ENCODE results near the gene KLHL42. TPM values are rescaled to one million over a fixed set of nuclear protein-coding genes. Genes with fewer than 3 reads are reported as not detected.

Gene KLHL42
- total RNA-seq, 1 experiment from 2014 or later, result 74.2 TPM

- Histone ChIP-seq H3K9me2 (replicated peaks; ENCODE audit: low read length) (no peaks in the 10 kb centered on the region), H2AFZ (ENCODE audit: low read length) (no peak overlapping the region)
- no peak for ATAC-seq
Observed at GRCh38 chr12:27824126-27824842, 44.3 kb downstream of the KLHL42 start.

GRCh38 chr12:27826076-27826475, 46.0 kb downstream of the KLHL42 start:
- no peak overlapping the region for H2AFZ ChIP-seq (ENCODE audit: low read length)
- intact Hi-C loops (cut with micrococcal nuclease), result no loop called here
- no peak overlapping the region for H3K27ac ChIP-seq (ENCODE audit: low read length)
- no peaks in the 10 kb centered on the region for H3K79me2 ChIP-seq (ENCODE audit: low read length)
- BruUV-seq (replicated peaks), result no TSS peak
- H3K9me2 ChIP-seq (replicated peaks; ENCODE audit: low read length), result no peaks in the 10 kb centered on the region
- no peaks in the 10 kb centered on the region for H3K9me3 ChIP-seq (ENCODE audit: low read length)
- ChIA-PET CTCF (interaction anchor here (0.6 kb wide), 1 partner anchor 14 kb away, joined by 3 read pairs; no protein-coding TSS in a partner anchor), POLR2A (ENCODE audit: unreplicated experiment) (no interaction called here)
- H4K20me1 ChIP-seq (ENCODE audit: low read length), result no peaks in the 10 kb centered on the region
- peaks cover 13% of the 10 kb centered on the region for H3F3A ChIP-seq (ENCODE audit: low read length, unreplicated experiment)
- no peak for ATAC-seq
- H3K27me3 ChIP-seq (ENCODE audit: low read length), result no peaks in the 10 kb centered on the region
- DNase-seq, result no peak
- no peak overlapping the region for H3K9ac ChIP-seq (ENCODE audit: low read length)
- peaks cover 24% of the 10 kb centered on the region for H3K4me1 ChIP-seq (ENCODE audit: insufficient read depth, low read length)
- no peak overlapping the region for H3K4me2 ChIP-seq (ENCODE audit: low read length)
- H3K36me3 ChIP-seq (ENCODE audit: low read depth, low read length), result no peaks in the 10 kb centered on the region
- TF ChIP-seq CTCF (conservative IDR thresholded peaks at IDR 0.05; ENCODE audit: low read depth, low read length) (no peak), EZH2 (IDR thresholded peaks at IDR 0.05; ENCODE audit: low read length, unreplicated experiment) (no peak), EZH2phosphoT487 (IDR thresholded peaks at IDR 0.05; ENCODE audit: borderline replicate concordance, low read length) (no peak)
- no peak overlapping the region for H3K4me3 ChIP-seq (ENCODE audit: low read length)

More at GRCh38 chr12:27824126-27824842, 44.3 kb downstream of the KLHL42 start:
- TF ChIP-seq CTCF (conservative IDR thresholded peaks at IDR 0.05; ENCODE audit: low read depth, low read length) (no peak), EZH2phosphoT487 (IDR thresholded peaks at IDR 0.05; ENCODE audit: borderline replicate concordance, low read length) (no peak), EZH2 (IDR thresholded peaks at IDR 0.05; ENCODE audit: low read length, unreplicated experiment) (no peak)
- no TSS peak for BruUV-seq (replicated peaks)
- ChIA-PET CTCF (no interaction called here), POLR2A (ENCODE audit: unreplicated experiment) (no interaction called here)
- H3K4me2 ChIP-seq (ENCODE audit: low read length), result no peak overlapping the region
- no peaks in the 10 kb centered on the region for H3K9me3 ChIP-seq (ENCODE audit: low read length)
- H3K79me2 ChIP-seq (ENCODE audit: low read length), result no peaks in the 10 kb centered on the region
- H3K4me1 ChIP-seq (ENCODE audit: insufficient read depth, low read length), result peaks cover 30% of the 10 kb centered on the region
- H3F3A ChIP-seq (ENCODE audit: low read length, unreplicated experiment), result peaks cover 13% of the 10 kb centered on the region
- no peaks in the 10 kb centered on the region for H3K27me3 ChIP-seq (ENCODE audit: low read length)
- no peaks in the 10 kb centered on the region for H3K36me3 ChIP-seq (ENCODE audit: low read depth, low read length)
- no peaks in the 10 kb centered on the region for H4K20me1 ChIP-seq (ENCODE audit: low read length)
- intact Hi-C loops (cut with micrococcal nuclease), result loop anchor here (5.0 kb wide), 1 partner anchor 118 kb away; no protein-coding TSS in a partner anchor
- no peak overlapping the region for H3K9ac ChIP-seq (ENCODE audit: low read length)
- H3K27ac ChIP-seq (ENCODE audit: low read length), result no peak overlapping the region
- DNase-seq, result no peak
- H3K4me3 ChIP-seq (ENCODE audit: low read length), result no peak overlapping the region

GRCh38 chr12:27828196-27828595, 48.2 kb downstream of the KLHL42 start:
- Histone ChIP-seq H3K4me1 (ENCODE audit: insufficient read depth, low read length) (peaks cover 6% of the 10 kb centered on the region), H3F3A (ENCODE audit: low read length, unreplicated experiment) (peaks cover under 1% of the 10 kb centered on the region), H3K79me2 (ENCODE audit: low read length) (no peaks in the 10 kb centered on the region), H3K9me3 (ENCODE audit: low read length) (no peaks in the 10 kb centered on the region), H3K27me3 (ENCODE audit: low read length) (no peaks in the 10 kb centered on the region), H3K9ac (ENCODE audit: low read length) (no peak overlapping the region), H3K27ac (ENCODE audit: low read length) (no peak overlapping the region), H3K9me2 (replicated peaks; ENCODE audit: low read length) (no peaks in the 10 kb centered on the region), H4K20me1 (ENCODE audit: low read length) (no peaks in the 10 kb centered on the region), H3K36me3 (ENCODE audit: low read depth, low read length) (no peaks in the 10 kb centered on the region), H3K4me2 (ENCODE audit: low read length) (no peak overlapping the region), H3K4me3 (ENCODE audit: low read length) (no peak overlapping the region), H2AFZ (ENCODE audit: low read length) (no peak overlapping the region)
- POLR2A ChIA-PET (ENCODE audit: unreplicated experiment), result no interaction called here
- peak; percentile 50; the same call in 1 of the 2 replicates for ATAC-seq
- BruUV-seq (replicated peaks), result no TSS peak
- peak; percentile 55 for DNase-seq
- CTCF ChIA-PET, result no interaction called here
- intact Hi-C loops (cut with micrococcal nuclease), result no loop called here
- no peak for TF ChIP-seq CTCF (conservative IDR thresholded peaks at IDR 0.05; ENCODE audit: low read depth, low read length)

All from PC-3 (cell line).